ENCODE data around the gene MAPK1.
"Not testable (repeated sequence)": the region's sequence is repeated elsewhere in the genome, so short reads cannot be mapped to it uniquely, and the experiment has no call there.

The MAPK1 gene

DNA sequence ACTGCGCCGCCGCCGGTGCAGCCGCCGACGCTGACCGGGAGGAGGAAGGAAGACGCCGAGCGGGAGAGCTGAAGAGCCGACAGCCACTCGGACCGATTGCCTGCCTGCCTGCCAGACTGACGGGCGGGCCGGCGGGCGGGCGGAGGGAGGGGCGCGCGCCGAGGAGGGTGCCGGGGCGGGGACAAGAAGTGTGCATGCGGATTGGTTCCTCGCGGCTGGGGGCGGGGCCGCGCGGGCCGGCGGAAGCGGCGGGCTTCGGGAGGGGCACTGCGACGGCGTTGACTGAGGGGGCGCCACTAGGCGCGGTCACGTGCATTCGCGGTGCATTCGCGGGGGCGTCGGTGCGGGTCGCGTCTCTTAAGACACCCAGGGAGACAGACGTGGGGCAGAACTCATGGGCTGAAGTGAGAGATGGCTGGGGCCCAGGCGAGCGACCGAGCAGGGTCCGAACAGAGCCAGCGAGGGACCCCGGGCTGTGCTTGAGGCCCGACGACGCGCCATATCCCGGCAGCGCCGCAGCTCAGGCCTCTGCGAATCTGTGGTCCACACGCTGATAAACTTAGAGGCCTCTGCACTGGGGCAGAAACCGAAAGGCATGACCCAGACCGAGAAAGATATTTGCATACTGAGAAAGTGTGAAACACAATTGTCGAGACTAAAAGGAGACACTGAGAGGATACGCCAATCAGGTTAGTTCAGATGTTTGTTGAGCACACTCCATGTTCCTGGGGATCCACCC, at the start of gene MAPK1:
MAPK1 (minus strand) TSS at position 118 of the 739 bp plus-strand sequence. CDS start 205 bp downstream, outside the sequence.
- peak; percentile 32 to 87 for DNase-seq

DNA sequence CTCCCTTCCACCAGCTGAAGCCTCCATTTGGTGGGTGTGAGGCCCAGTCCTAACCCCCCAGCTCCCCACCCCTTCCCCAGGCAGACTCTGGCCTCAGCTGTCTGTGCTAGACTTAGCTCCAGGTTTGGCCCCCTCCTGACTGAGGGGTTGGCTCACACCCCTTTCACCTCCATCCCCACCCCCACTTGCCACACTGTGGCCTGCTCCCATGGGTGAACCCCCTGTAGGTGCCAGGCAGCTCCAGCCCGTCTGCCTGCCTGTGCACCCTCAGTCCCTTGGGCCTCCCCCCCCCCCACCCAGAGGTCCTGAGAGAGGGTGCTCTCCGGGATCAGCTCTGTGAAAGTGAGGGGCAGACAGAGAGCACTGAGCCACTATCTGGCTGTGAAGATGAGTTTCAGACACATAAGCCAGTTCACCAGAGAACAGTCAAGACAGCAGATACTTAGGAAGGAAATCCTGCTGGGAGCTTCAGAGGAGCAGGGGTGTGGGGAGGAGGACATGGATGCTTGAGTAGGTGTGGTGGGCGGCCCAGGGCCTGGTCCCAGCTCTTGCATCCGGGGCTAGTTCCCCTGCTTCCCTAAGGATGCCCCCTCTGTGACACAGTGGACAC, 49.0 kb upstream of the MAPK1 start:
- DNase-seq, result no peak

DNA sequence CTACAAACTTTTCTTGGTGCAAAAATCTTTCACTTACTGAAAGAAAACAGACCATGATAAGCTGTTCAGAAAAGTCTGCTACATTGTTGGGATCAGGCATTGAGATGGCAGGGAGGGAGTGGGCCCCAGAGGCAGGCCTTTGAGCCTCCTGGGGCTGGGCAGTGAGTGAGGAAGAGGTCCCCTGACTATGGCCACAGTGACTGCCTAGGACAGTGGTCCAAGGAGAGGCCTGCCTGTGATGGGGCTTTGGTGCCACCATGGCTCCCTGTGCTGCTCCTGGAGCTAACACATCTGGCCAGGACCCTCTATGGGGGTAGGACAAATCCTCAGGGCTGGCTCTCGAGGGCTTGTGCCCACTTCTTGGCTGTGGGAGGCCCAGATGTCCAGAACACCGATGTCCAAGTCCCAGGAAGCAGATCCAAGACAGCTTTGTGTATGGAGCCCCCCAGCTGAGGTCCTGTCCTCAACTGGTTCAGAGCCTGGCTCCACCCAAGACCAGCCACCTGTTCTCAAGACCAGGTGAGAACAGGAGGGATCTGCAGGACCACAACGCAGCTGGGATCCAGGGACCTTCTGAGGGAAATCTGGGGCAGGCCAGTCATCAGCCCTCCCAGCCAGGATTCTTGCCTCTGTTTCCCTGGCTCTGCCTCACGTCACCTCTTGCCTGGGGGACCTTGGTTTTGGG, 48.3 kb upstream of the MAPK1 start:
- no peak for DNase-seq

GRCh38 chr22:21914033-21914642, 46.7 kb upstream of the MAPK1 start:
- DNase-seq, result not testable (repeated sequence)

DNA sequence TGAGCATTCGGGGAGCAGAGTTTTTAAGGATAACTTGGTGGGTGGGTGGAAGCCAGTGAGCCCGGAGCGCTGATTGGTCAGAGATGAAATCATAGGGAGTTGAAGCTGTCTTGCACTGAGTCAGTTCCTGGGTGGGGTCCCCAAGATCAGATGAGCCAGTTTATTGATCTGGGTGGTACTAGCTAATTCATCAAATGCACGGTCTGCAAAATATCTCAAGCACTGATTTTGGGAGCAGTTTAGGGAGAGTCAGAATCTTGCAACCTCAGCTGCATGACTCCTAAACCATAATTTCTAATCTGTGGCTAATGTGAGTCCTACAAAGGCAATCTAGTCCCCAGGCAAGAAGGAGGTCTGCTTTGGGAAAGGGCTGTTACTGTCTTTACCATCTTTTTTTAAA, 42.9 kb upstream of the MAPK1 start:
- not testable (repeated sequence) for DNase-seq

DNA sequence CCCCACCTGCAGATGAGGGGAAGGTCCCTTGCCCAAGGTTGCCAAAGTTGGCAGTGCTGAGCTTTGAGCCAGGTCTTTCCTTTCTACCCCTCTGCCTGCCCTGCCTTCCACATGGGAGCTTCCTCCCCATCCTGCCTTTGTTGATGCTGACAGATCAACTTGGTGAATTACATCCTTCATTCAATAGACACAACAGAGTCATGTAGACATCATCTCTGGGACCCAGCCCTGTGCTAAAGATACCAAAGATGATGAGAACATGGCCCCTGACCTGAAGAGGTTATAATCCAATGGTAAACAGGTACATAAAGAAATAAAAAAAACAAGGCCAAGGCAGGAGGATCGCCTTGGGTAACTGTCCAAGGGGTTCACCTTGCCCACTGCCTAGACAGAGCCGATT, 42.4 kb upstream of the MAPK1 start:
- DNase-seq, result no peak

GRCh38 chr22:21907638-21908522, 40.4 kb upstream of the MAPK1 start:
- DNase-seq, result no peak

- DNase-seq, result not testable (repeated sequence)
These were observed 37.8 kb upstream of the MAPK1 start for GRCh38 chr22:21905234-21905633.

- no peak for DNase-seq
These were observed 36.9 kb upstream of the MAPK1 start for GRCh38 chr22:21904250-21904789.

- DNase-seq, result no peak
These were observed 35.8 kb upstream of the MAPK1 start for GRCh38 chr22:21903283-21903682.

DNA sequence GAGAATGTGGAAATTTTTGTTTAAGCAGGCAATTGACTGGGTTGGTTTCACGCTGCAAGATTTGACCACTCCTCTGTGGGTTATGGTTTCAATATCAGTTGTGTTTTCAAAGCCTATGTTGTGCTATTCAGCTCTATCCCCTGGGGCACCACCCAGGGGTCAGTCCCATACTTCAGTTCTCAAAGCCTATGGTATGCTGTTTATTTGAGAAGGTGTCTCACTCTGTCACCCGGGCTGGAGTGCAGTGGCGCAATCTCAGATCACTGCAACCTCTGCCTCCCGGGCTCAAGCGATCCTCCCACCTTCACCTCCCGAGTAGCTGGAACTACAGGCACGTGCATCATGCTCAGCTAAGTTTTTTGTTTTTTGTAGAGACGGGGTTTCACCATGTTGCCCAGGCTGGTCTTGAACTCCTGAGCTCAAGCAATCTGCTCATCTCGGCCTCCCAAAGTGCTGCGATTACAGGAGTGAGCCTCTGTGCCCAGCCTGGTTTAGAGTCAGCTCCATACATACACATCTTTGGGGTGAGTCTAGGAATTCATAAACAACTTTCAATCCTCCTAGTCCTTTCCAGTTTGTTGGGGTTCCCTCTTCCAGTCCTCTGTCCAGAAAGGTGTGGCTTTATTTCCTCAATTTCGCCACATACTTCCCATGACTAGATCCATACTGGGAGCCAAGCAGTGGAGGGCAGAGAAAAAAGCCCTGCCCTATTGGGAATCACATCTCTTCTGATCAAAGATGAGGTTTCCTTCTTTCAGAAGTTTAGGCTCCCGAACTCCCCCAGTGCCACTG, 35.0 kb upstream of the MAPK1 start:
- no peak for DNase-seq

- no peak for DNase-seq
These were observed 31.0 kb upstream of the MAPK1 start for GRCh38 chr22:21898354-21898896.

DNA sequence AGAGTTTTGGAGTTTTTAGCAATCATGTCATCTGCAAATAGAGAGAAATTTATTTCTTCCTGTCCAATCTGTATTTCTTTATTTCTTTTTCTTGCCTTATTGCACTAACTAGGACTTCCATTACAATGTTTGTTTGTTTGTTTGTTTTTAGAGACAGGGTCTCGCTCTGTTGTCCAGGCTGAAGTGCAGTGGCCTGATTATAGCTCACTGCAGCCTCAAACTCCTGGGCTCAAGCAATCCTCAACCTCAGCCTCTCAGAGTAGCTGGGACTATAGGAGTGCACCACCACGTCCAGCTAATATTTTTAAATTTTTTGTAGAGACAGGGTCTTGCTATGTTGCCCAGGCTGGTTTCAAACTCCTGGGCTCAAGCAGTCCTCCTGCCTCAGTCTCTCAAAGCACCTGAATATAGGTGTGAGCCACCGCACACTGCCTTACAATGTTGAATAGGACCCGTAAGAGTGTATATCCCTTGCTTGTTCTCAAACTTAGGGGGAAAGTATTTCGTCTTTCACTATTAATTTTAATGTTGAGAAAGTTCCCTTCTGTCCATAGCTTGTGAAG, 29.6 kb upstream of the MAPK1 start:
- no peak for DNase-seq

DNA sequence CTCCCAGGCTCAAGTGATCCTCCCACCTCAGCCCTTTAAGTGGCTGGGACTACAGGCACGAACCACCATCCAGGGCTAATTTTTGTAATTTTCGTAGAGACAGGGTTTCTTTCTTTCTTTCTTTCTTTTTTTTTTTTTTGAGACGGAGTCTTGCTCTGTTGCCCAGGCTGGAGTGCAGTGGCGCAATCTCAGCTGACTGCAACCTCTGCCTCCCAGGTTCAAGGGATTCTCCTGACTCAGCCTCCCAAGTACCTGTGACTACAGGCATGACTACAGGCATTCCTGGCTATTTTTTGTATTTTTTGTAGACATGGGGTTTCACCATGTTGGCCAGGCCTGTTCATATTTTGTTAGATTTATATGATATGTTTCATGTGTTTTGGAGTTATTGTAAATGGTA, 28.8 kb upstream of the MAPK1 start:
- not testable (repeated sequence) for DNase-seq

- DNase-seq, result no peak
These were observed 27.4 kb upstream of the MAPK1 start for GRCh38 chr22:21894799-21895198.

DNA sequence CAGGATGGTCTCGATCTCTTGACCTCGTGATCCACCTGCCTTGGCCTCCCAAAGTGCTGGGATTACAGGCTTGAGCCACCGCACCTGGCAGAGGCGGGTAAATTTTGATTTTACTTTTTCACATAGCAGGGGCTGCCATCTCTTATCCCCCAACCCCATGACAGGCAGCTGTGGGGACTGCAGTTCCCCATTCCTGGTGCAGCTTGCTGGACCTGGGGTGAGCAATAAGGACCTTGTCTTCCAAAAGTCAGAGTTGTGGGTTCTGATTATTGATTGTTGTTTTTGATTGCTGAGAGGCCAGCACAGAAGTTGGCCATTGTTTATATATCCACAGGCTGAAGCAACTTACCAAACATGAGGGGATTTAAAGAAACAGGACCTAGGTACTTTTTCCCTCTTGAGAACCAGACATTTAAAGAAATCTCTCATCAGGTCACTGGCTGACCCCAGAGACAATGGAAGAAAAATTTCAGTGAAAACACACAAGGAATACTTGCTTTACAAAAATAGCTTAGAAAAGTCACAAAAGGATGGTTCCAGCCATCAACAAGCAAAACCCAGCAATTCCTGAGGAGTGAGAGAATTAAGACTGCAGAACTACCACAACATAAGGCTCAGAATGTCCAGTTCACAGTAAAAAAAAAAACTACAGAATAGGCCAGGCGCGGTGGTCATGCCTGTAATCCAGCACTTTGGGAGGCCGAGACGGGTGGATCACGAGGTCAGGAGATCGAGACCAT, 22.0 kb upstream of the MAPK1 start:
- DNase-seq, result no peak

GRCh38 chr22:21887841-21888240, 20.4 kb upstream of the MAPK1 start:
- no peak for DNase-seq

- DNase-seq, result not testable (repeated sequence)
These were observed 16.5 kb upstream of the MAPK1 start for GRCh38 chr22:21883930-21884329.

DNA sequence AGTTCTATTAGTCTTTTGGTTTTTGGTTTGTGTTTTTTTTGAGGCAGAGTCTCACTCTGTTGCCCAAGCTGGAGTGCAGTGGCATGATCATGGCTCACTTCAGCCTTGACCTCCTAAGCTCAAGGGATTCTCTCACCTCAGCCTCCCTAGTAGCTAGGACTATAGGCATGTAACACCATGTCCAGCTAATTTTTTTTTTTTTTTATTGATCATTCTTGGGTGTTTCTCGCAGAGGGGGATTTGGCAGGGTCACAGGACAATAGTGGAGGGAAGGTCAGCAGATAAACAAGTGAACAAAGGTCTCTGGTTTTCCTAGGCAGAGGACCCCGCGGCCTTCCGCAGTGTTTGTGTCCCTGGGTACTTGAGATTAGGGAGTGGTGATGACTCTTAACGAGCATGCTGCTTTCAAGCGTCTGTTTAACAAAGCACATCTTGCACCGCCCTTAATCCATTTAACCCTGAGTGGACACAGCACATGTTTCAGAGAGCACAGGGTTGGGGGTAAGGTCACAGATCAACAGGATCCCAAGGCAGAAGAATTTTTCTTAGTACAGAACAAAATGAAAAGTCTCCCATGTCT, 15.4 kb upstream of the MAPK1 start:
- DNase-seq, result not testable (repeated sequence)

All from NCI-H526 (cell line).